Peyer's patch (tissue), 4 donors: ENCODE measurements around the gene ZBTB12. TPM values are rescaled to one million over a fixed set of nuclear protein-coding genes. Genes with fewer than 3 reads are reported as not detected.
"Not testable (repeated sequence)": the region's sequence is repeated elsewhere in the genome, so short reads cannot be mapped to it uniquely, and the experiment has no call there.

ENCODE experiments used
- DNase-seq, 3 donors: peaks; one replicate each; pipeline ENCODE4 v3.0.0-alpha.2; 2017 to 2019
- H3K27ac ChIP-seq, 4 donors: fragments of 200-600 bp; sonication (generic); one replicate each; pipeline ENCODE4 v1.5.1; 2016 to 2019
- H3K27me3 ChIP-seq, 2 donors: fragments of 200-600 bp; sonication (generic); one replicate each; pipeline ENCODE4 v1.5.1; 2019
- H3K36me3 ChIP-seq, 3 donors: fragments of 200-600 bp; sonication (generic); one replicate each; pipeline ENCODE4 v1.5.1; 2016 to 2019
- H3K4me1 ChIP-seq, 4 donors: fragments of 200-600 bp; sonication (generic); one replicate each; pipeline ENCODE4 v1.5.1; 2016 to 2019
- H3K4me3 ChIP-seq, 4 donors: fragments of 200-600 bp; sonication (generic); 1 replicate in 3 of 4; 2 replicates in 1 of 4; pipeline ENCODE4 v1.5.1; 2016 to 2019; ENCODE audit warnings: mild to moderate bottlenecking in 1 of 4
- H3K9me3 ChIP-seq, 4 donors: fragments of 200-600 bp; sonication (generic); one replicate each; pipeline ENCODE4 v1.5.1; 2016 to 2019; ENCODE audit warnings: mild to moderate bottlenecking in 1 of 4
- CTCF ChIP-seq, 6 experiments: fragments of 450-650 bp in 4 of 6; fragments of 200-600 bp in 2 of 6; sonication (generic) in 1 of 6; IDR thresholded peaks; one replicate each; pipeline ENCODE4 v1.5.1; 2017 to 2019; ENCODE audit warnings: antibody characterized with exemption in 6 of 6, mild to moderate bottlenecking in 3 of 6, moderate library complexity in 1 of 6
- POLR2A ChIP-seq, 2 donors: fragments of 450-650 bp; IDR thresholded peaks; one replicate each; pipeline ENCODE4 v1.5.1; 2017; ENCODE audit warnings: antibody characterized with exemption in 2 of 2, mild to moderate bottlenecking in 2 of 2, moderate library complexity in 2 of 2
- total RNA-seq, 4 donors: library from RNA; depleted of rRNA; stranded (reverse); fragments of >200 nt; gene quantifications; one replicate each; pipeline ENCODE4 v1.1.0, GENCODE V29; 2016

Gene ZBTB12
- total RNA-seq, 4 donors from 2014 or later, result 1.0 to 5.0 (median 1.9) TPM; not detected in 1

- TF ChIP-seq CTCF (IDR thresholded peaks at IDR 0.05), result no peak
- no peak for TF ChIP-seq POLR2A (IDR thresholded peaks at IDR 0.05)
- Histone ChIP-seq H3K4me1 (peaks cover 0 to 8% (median 1%) of the 10 kb centered on the region in 4 donors), H3K9me3 (no peaks in the 10 kb centered on the region), H3K36me3 (no peaks in the 10 kb centered on the region), H3K4me3 (no peak overlapping the region), H3K27ac (no peak overlapping the region), H3K27me3 (no peaks in the 10 kb centered on the region)
- DNase-seq, result peak in 1 of 3 donors; percentile 9
Measured at GRCh38 chr6:31940256-31940664, 38.4 kb upstream of the ZBTB12 start.

- H3K9me3 ChIP-seq, result no peaks in the 10 kb centered on the region
- H3K4me3 ChIP-seq, result no peak overlapping the region
- TF ChIP-seq CTCF (IDR thresholded peaks at IDR 0.05), result no peak
- TF ChIP-seq POLR2A (IDR thresholded peaks at IDR 0.05), result no peak
- no peak for DNase-seq
- no peak overlapping the region for H3K27ac ChIP-seq
- no peaks in the 10 kb centered on the region for H3K36me3 ChIP-seq
- no peaks in the 10 kb centered on the region for H3K4me1 ChIP-seq
- H3K27me3 ChIP-seq, result no peaks in the 10 kb centered on the region
Measured at GRCh38 chr6:31935823-31936222, 33.9 kb upstream of the ZBTB12 start.

- TF ChIP-seq POLR2A (IDR thresholded peaks at IDR 0.05) (no peak), CTCF (IDR thresholded peaks at IDR 0.05) (no peak)
- H3K27me3 ChIP-seq, result no peaks in the 10 kb centered on the region
- H3K9me3 ChIP-seq, result no peaks in the 10 kb centered on the region
- no peaks in the 10 kb centered on the region for H3K4me1 ChIP-seq
- H3K36me3 ChIP-seq, result no peaks in the 10 kb centered on the region
- no peak overlapping the region for H3K4me3 ChIP-seq
- no peak overlapping the region for H3K27ac ChIP-seq
- no peak for DNase-seq
Measured at GRCh38 chr6:31935021-31935420, 33.1 kb upstream of the ZBTB12 start.

- H3K4me3 ChIP-seq, result no peak overlapping the region
- H3K36me3 ChIP-seq, result no peaks in the 10 kb centered on the region
- peak in 1 of 3 donors; percentile 43 for DNase-seq
- no peaks in the 10 kb centered on the region for H3K4me1 ChIP-seq
- H3K27me3 ChIP-seq, result no peaks in the 10 kb centered on the region
- H3K9me3 ChIP-seq, result no peaks in the 10 kb centered on the region
- TF ChIP-seq POLR2A (IDR thresholded peaks at IDR 0.05) (no peak), CTCF (IDR thresholded peaks at IDR 0.05) (no peak)
- no peak overlapping the region for H3K27ac ChIP-seq
Measured at GRCh38 chr6:31933537-31933936, 31.7 kb upstream of the ZBTB12 start.

- not testable (repeated sequence) for H3K27ac ChIP-seq, DNase-seq, H3K27me3 ChIP-seq, H3K9me3 ChIP-seq, H3K36me3 ChIP-seq, H3K4me3 ChIP-seq, H3K4me1 ChIP-seq
Measured at GRCh38 chr6:31932137-31932536, 30.3 kb upstream of the ZBTB12 start.

- no peaks in the 10 kb centered on the region for H3K27me3 ChIP-seq
- no peak overlapping the region for H3K27ac ChIP-seq
- no peaks in the 10 kb centered on the region for H3K9me3 ChIP-seq
- TF ChIP-seq CTCF (IDR thresholded peaks at IDR 0.05) (no peak), POLR2A (IDR thresholded peaks at IDR 0.05) (no peak)
- no peak overlapping the region for H3K4me3 ChIP-seq
- no peak for DNase-seq
- no peaks in the 10 kb centered on the region for H3K4me1 ChIP-seq
- H3K36me3 ChIP-seq, result no peaks in the 10 kb centered on the region
Measured at GRCh38 chr6:31930962-31931361, 29.1 kb upstream of the ZBTB12 start.
